Mammary epithelial cell (primary cell): ENCODE results near the gene AVPR2.

Source experiments
- CTCF ChIP-seq, 2 donors: IDR thresholded peaks in 1 of 2; conservative IDR thresholded peaks in 1 of 2; 2 replicates each; pipeline ENCODE4 v1.5.1; 2011 to 2012; ENCODE audit warnings: inconsistent platforms in 2 of 2, low read length in 2 of 2, mild to moderate bottlenecking in 2 of 2, control low read depth in 1 of 2, low read depth in 1 of 2; ENCODE audit not compliant: insufficient read depth in 1 of 2; ENCODE audit errors: extremely low read depth in 1 of 2
- EZH2 ChIP-seq: IDR thresholded peaks from 2 replicates; pipeline ENCODE4 v1.6.1; 2012; ENCODE audit warnings: low read length, inconsistent platforms, borderline replicate concordance

- no peak for TF ChIP-seq CTCF (conservative IDR thresholded peaks at IDR 0.05 in 1 of 2, IDR thresholded peaks at IDR 0.05 in 1 of 2; ENCODE audit: extremely low read depth in 1 of 2, insufficient read depth in 1 of 2, low read depth in 1 of 2, low read length in 2 of 2)
- no peak for TF ChIP-seq EZH2
Measured at GRCh38 chrX:153866302-153867019, 38.0 kb upstream of the AVPR2 start.
